Neural crest cell (in vitro differentiated cells): ENCODE measurements around the gene ADGRA1. TPM values are rescaled to one million over a fixed set of nuclear protein-coding genes. Genes with fewer than 3 reads are reported as not detected.

Experiments used
- DNase-seq: peaks from one replicate; pipeline ENCODE4 v3.0.0; 2021; ENCODE audit warnings: low read depth, mixed read lengths, low spot score
- H3K27ac Mint-ChIP-seq: one replicate; pipeline ENCODE4 v1.8.0; 2021; ENCODE audit warnings: mild to moderate bottlenecking, mixed read lengths; ENCODE audit not compliant: unreplicated experiment
- H3K27me3 Mint-ChIP-seq: 2 replicates; pipeline ENCODE4 v1.8.0; 2021; ENCODE audit warnings: low read depth, mild to moderate bottlenecking, mixed read lengths
- H3K36me3 Mint-ChIP-seq: 2 replicates; pipeline ENCODE4 v1.8.0; 2021; ENCODE audit warnings: low read depth, mild to moderate bottlenecking, mixed read lengths
- H3K4me1 Mint-ChIP-seq: 2 replicates; pipeline ENCODE4 v1.8.0; 2021; ENCODE audit warnings: mixed read lengths
- H3K4me3 Mint-ChIP-seq: one replicate; pipeline ENCODE4 v1.8.0; 2021; ENCODE audit warnings: mild to moderate bottlenecking, mixed read lengths
- H3K9me3 Mint-ChIP-seq: 2 replicates; pipeline ENCODE4 v1.8.0; 2021; ENCODE audit warnings: mixed read lengths
- total RNA-seq: library from RNA; stranded (reverse); gene quantifications from 2 replicates; pipeline ENCODE4 v1.2.1, GENCODE V29; 2021
- TF ChIP-seq, protein P1 (sequence below): fragments of 200-600 bp; sonication (generic); conservative IDR thresholded peaks from 2 replicates; pipeline ENCODE4 v1.5.0; 2021; ENCODE audit warnings: antibody characterized with exemption, mild to moderate bottlenecking

The ADGRA1 gene
- total RNA-seq, 1 donor from 2014 or later, result 0.33 TPM

GRCh38 chr10:133104963-133105640 is 17.4 kb downstream of the ADGRA1 start:
- Mint-ChIP-seq H3K27ac (no peak overlapping the region), H3K9me3 (peaks cover 4% of the 10 kb centered on the region), H3K36me3 (no peaks in the 10 kb centered on the region), H3K27me3 (peaks cover 27% of the 10 kb centered on the region), H3K4me3 (no peak overlapping the region), H3K4me1 (peaks cover 15% of the 10 kb centered on the region)
- DNase-seq, result no peak
- TF ChIP-seq, protein P1, sequence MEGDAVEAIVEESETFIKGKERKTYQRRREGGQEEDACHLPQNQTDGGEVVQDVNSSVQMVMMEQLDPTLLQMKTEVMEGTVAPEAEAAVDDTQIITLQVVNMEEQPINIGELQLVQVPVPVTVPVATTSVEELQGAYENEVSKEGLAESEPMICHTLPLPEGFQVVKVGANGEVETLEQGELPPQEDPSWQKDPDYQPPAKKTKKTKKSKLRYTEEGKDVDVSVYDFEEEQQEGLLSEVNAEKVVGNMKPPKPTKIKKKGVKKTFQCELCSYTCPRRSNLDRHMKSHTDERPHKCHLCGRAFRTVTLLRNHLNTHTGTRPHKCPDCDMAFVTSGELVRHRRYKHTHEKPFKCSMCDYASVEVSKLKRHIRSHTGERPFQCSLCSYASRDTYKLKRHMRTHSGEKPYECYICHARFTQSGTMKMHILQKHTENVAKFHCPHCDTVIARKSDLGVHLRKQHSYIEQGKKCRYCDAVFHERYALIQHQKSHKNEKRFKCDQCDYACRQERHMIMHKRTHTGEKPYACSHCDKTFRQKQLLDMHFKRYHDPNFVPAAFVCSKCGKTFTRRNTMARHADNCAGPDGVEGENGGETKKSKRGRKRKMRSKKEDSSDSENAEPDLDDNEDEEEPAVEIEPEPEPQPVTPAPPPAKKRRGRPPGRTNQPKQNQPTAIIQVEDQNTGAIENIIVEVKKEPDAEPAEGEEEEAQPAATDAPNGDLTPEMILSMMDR, result no peak

DNA sequence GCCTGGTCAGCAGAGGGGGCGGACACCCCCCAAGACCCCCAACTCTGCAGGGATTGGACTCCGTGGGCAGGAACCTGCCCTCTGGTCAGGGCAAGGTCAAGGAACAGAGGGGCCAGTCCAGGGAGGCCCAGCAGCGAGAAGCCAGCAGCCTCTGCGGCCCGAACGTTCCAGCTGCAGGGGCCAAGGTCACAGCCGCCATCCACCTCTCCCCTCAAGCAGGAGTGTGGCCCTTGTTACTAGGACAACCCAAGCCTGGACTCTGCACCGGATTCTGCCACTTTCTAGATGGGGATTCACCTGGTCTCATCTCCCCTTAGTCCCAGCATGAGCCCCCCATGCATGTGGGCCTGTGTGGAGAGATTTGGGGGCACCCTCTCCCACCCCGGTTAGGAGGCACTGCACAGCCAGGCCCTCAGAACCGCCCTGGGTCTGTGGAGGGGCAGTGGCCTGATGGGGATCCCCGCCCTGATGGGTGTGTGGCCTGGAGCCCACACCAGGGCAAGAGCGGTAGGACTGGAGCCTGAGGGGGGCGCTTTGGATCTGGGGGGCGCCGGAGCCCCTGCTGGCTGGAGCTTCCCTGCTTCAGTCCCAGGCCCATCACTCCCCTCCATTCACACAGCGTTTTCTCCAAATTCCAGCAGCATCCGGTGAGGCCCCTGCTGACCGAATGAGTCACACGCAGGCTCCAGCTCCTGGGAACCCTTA is 18.1 kb downstream of the ADGRA1 start:
- Mint-ChIP-seq H3K9me3 (peaks cover 4% of the 10 kb centered on the region), H3K4me1 (peaks cover 12% of the 10 kb centered on the region), H3K4me3 (no peak overlapping the region)

GRCh38 chr10:133106516-133106915 is 18.8 kb downstream of the ADGRA1 start:
- Mint-ChIP-seq H3K4me1 (peaks cover 5% of the 10 kb centered on the region), H3K9me3 (peaks cover 4% of the 10 kb centered on the region)

More for the DNA sequence above, 18.1 kb downstream of the ADGRA1 start:
- TF ChIP-seq, protein P1, result no peak
- Mint-ChIP-seq H3K36me3 (no peaks in the 10 kb centered on the region), H3K27ac (no peak overlapping the region), H3K27me3 (peaks cover 25% of the 10 kb centered on the region)
- no peak for DNase-seq

GRCh38 chr10:133107442-133107841 is 19.7 kb downstream of the ADGRA1 start:
- H3K27me3 Mint-ChIP-seq, result peaks cover 10% of the 10 kb centered on the region
- H3K9me3 Mint-ChIP-seq, result peaks cover 4% of the 10 kb centered on the region
- TF ChIP-seq, protein P1, result no peak
- H3K4me3 Mint-ChIP-seq, result no peak overlapping the region
- H3K27ac Mint-ChIP-seq, result no peak overlapping the region
- no peaks in the 10 kb centered on the region for H3K4me1 Mint-ChIP-seq
- DNase-seq, result no peak
- no peaks in the 10 kb centered on the region for H3K36me3 Mint-ChIP-seq

More at GRCh38 chr10:133106516-133106915, 18.8 kb downstream of the ADGRA1 start:
- no peak for DNase-seq
- TF ChIP-seq, protein P1, result no peak
- H3K4me3 Mint-ChIP-seq, result no peak overlapping the region
- peaks cover 19% of the 10 kb centered on the region for H3K27me3 Mint-ChIP-seq
- H3K36me3 Mint-ChIP-seq, result no peaks in the 10 kb centered on the region
- no peak overlapping the region for H3K27ac Mint-ChIP-seq

DNA sequence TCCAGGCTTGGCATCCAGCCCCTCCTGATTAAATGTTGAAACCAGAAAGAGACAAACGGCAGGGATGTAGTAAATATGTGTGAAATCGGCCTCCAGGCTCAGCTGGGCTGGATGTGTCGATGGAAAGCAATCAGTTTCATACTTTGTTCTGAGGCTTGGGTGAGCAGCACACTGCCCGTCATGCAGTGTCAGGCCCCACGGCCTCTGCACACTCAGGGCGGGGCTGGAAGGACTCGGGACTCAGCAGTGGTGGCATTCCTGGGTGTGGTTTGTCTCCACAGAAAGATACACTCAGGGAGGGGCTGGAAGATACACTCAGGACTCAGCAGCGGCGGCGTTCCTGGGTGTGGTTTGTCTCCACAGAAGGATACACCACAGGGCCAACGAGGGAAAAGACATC is 22.0 kb downstream of the ADGRA1 start:
- DNase-seq, result no peak
- no peak overlapping the region for H3K27ac Mint-ChIP-seq
- H3K36me3 Mint-ChIP-seq, result no peaks in the 10 kb centered on the region
- no peak overlapping the region for H3K4me3 Mint-ChIP-seq
- H3K27me3 Mint-ChIP-seq, result peaks cover 7% of the 10 kb centered on the region
- H3K4me1 Mint-ChIP-seq, result no peaks in the 10 kb centered on the region
- TF ChIP-seq, protein P1, result no peak
- H3K9me3 Mint-ChIP-seq, result peaks cover 4% of the 10 kb centered on the region
